Measurements from ENCODE around the gene GPR107. TPM values are rescaled to one million over a fixed set of nuclear protein-coding genes. Genes with fewer than 3 reads are reported as not detected.

GPR107 gene
- total and polyA plus RNA-seq, 2 of the 8 experiments (the other 6 are each of a cell fraction or from before 2014, with no cell fraction given) = 19.3 to 30.7 TPM

DNA sequence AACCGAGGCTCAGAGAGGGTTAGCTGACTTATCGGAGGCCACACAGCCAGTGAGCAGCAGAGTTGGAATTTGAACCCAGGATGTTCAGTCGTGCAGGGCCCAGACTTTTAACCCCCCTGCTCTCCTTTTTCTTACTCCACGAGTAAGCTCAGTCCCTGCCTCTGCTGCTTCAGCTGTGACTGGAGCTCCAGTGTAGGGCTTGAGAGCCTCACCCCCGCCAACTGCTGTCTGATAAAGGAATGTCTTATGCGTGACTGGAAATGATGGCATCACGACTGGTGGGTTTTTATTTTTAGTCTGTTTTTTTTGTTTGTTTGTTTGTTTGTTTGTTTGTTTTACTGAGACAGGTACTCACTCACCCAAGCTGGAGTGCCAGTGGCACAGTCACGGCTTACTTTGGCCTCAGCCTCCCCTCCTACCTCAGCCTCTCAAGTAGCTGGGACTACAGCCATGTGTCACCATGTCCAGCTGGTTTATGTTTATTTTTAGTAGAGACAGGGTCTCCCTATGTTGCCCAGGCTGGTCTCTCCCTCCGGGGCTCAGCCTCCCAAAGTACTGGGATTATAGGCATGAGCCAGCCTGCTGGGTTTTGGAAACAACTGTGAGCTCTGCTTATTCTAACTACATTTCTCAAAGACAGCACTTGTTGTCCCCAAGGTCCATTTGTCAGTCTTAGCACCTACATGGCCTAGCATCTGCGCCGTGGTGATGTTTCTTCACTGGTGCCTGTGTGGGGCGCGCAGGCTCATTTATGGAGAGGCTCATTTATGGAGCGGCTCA, 66.0 kb downstream of the GPR107 start (continued):
- TF ChIP-seq, protein P1, sequence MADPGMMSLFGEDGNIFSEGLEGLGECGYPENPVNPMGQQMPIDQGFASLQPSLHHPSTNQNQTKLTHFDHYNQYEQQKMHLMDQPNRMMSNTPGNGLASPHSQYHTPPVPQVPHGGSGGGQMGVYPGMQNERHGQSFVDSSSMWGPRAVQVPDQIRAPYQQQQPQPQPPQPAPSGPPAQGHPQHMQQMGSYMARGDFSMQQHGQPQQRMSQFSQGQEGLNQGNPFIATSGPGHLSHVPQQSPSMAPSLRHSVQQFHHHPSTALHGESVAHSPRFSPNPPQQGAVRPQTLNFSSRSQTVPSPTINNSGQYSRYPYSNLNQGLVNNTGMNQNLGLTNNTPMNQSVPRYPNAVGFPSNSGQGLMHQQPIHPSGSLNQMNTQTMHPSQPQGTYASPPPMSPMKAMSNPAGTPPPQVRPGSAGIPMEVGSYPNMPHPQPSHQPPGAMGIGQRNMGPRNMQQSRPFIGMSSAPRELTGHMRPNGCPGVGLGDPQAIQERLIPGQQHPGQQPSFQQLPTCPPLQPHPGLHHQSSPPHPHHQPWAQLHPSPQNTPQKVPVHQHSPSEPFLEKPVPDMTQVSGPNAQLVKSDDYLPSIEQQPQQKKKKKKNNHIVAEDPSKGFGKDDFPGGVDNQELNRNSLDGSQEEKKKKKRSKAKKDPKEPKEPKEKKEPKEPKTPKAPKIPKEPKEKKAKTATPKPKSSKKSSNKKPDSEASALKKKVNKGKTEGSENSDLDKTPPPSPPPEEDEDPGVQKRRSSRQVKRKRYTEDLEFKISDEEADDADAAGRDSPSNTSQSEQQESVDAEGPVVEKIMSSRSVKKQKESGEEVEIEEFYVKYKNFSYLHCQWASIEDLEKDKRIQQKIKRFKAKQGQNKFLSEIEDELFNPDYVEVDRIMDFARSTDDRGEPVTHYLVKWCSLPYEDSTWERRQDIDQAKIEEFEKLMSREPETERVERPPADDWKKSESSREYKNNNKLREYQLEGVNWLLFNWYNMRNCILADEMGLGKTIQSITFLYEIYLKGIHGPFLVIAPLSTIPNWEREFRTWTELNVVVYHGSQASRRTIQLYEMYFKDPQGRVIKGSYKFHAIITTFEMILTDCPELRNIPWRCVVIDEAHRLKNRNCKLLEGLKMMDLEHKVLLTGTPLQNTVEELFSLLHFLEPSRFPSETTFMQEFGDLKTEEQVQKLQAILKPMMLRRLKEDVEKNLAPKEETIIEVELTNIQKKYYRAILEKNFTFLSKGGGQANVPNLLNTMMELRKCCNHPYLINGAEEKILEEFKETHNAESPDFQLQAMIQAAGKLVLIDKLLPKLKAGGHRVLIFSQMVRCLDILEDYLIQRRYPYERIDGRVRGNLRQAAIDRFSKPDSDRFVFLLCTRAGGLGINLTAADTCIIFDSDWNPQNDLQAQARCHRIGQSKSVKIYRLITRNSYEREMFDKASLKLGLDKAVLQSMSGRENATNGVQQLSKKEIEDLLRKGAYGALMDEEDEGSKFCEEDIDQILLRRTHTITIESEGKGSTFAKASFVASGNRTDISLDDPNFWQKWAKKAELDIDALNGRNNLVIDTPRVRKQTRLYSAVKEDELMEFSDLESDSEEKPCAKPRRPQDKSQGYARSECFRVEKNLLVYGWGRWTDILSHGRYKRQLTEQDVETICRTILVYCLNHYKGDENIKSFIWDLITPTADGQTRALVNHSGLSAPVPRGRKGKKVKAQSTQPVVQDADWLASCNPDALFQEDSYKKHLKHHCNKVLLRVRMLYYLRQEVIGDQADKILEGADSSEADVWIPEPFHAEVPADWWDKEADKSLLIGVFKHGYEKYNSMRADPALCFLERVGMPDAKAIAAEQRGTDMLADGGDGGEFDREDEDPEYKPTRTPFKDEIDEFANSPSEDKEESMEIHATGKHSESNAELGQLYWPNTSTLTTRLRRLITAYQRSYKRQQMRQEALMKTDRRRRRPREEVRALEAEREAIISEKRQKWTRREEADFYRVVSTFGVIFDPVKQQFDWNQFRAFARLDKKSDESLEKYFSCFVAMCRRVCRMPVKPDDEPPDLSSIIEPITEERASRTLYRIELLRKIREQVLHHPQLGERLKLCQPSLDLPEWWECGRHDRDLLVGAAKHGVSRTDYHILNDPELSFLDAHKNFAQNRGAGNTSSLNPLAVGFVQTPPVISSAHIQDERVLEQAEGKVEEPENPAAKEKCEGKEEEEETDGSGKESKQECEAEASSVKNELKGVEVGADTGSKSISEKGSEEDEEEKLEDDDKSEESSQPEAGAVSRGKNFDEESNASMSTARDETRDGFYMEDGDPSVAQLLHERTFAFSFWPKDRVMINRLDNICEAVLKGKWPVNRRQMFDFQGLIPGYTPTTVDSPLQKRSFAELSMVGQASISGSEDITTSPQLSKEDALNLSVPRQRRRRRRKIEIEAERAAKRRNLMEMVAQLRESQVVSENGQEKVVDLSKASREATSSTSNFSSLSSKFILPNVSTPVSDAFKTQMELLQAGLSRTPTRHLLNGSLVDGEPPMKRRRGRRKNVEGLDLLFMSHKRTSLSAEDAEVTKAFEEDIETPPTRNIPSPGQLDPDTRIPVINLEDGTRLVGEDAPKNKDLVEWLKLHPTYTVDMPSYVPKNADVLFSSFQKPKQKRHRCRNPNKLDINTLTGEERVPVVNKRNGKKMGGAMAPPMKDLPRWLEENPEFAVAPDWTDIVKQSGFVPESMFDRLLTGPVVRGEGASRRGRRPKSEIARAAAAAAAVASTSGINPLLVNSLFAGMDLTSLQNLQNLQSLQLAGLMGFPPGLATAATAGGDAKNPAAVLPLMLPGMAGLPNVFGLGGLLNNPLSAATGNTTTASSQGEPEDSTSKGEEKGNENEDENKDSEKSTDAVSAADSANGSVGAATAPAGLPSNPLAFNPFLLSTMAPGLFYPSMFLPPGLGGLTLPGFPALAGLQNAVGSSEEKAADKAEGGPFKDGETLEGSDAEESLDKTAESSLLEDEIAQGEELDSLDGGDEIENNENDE (IDR thresholded peaks at IDR 0.05; ENCODE audit: insufficient replicate concordance, low read length) = no peak
- TF ChIP-seq CHD2 (IDR thresholded peaks at IDR 0.05; ENCODE audit: low read length) = no peak
- no peak for TF ChIP-seq JUN (IDR thresholded peaks at IDR 0.05; ENCODE audit: low read depth, low read length)
- TF ChIP-seq YY1 (IDR thresholded peaks at IDR 0.05; ENCODE audit: low read depth, low read length) = no peak
- no peak for TF ChIP-seq NRF1 (IDR thresholded peaks at IDR 0.05; ENCODE audit: low read depth, low read length)
- no peak for TF ChIP-seq SP1 (IDR thresholded peaks at IDR 0.05; ENCODE audit: low read depth, low read length)
